SK-N-SH treated with all-trans-retinoic acid at 6 μM for 48 hours (cell line): ENCODE results near the gene LENG1.

Experiments used
- ATAC-seq: fragments of 200-7000 bp; cut with Tn5 transposase; 3 replicates; pipeline ENCODE4 v1.9.1; 2020; ENCODE audit warnings: mild to moderate bottlenecking, moderate library complexity
- CREB5 ChIP-seq: fragments of 250-450 bp; sonication (Bioruptor Pico); IDR thresholded peaks from 2 replicates; pipeline ENCODE4 v1.5.1; 2020; ENCODE audit warnings: low read depth, mild to moderate bottlenecking, moderate library complexity
- CSDC2 ChIP-seq: fragments of 250-450 bp; sonication (Bioruptor Pico); IDR thresholded peaks from 2 replicates; pipeline ENCODE4 v1.5.0; 2020; ENCODE audit warnings: mild to moderate bottlenecking, moderate library complexity
- CSRNP3 ChIP-seq: fragments of 250-450 bp; sonication (Bioruptor Pico); IDR thresholded peaks from 2 replicates; pipeline ENCODE4 v1.5.1; 2021; ENCODE audit warnings: mild to moderate bottlenecking, moderate library complexity
- ESRRG ChIP-seq: fragments of 250-450 bp; sonication (Bioruptor Pico); IDR thresholded peaks from 2 replicates; pipeline ENCODE4 v1.6.1; 2021; ENCODE audit warnings: mild to moderate bottlenecking
- GLIS3 ChIP-seq: fragments of 250-450 bp; sonication (Bioruptor Pico); IDR thresholded peaks from 2 replicates; pipeline ENCODE4 v1.5.0; 2020; ENCODE audit warnings: mild to moderate bottlenecking, moderate library complexity
- OSR1 ChIP-seq: fragments of 250-450 bp; sonication (Bioruptor Pico); IDR thresholded peaks from 2 replicates; pipeline ENCODE4 v1.8.0; 2022; ENCODE audit warnings: moderate library complexity, mild to moderate bottlenecking, inconsistent platforms
- PATZ1 ChIP-seq: fragments of 250-450 bp; sonication (Bioruptor Pico); IDR thresholded peaks from 2 replicates; pipeline ENCODE4 v1.8.0; 2020; ENCODE audit warnings: mild to moderate bottlenecking, moderate library complexity, borderline replicate concordance
- POU6F1 ChIP-seq: fragments of 250-450 bp; sonication (Bioruptor Pico); IDR thresholded peaks from 2 replicates; pipeline ENCODE4 v1.8.0; 2021; ENCODE audit warnings: low read depth, mild to moderate bottlenecking, moderate library complexity, borderline replicate concordance
- PPARA ChIP-seq: fragments of 250-450 bp; sonication (Bioruptor Pico); IDR thresholded peaks from 2 replicates; pipeline ENCODE4 v1.5.0; 2020; ENCODE audit warnings: mild to moderate bottlenecking, borderline replicate concordance
- RARB ChIP-seq: fragments of 250-450 bp; sonication (Bioruptor Pico); IDR thresholded peaks from 2 replicates; pipeline ENCODE4 v1.8.0; 2021; ENCODE audit warnings: mild to moderate bottlenecking, moderate library complexity
- SNAI2 ChIP-seq: fragments of 250-450 bp; sonication (Bioruptor Pico); IDR thresholded peaks from 2 replicates; pipeline ENCODE4 v1.5.0; 2020; ENCODE audit warnings: mild to moderate bottlenecking, moderate library complexity
- TCF4 ChIP-seq: fragments of 250-450 bp; sonication (Bioruptor Pico); IDR thresholded peaks from 2 replicates; pipeline ENCODE4 v1.8.0; 2021; ENCODE audit warnings: mild to moderate bottlenecking, moderate library complexity, borderline replicate concordance
- TOX ChIP-seq: fragments of 250-450 bp; sonication (Bioruptor Pico); IDR thresholded peaks from 2 replicates; pipeline ENCODE4 v1.8.0; 2021; ENCODE audit warnings: mild to moderate bottlenecking, moderate library complexity, borderline replicate concordance
- TSHZ2 ChIP-seq: fragments of 250-450 bp; sonication (Bioruptor Pico); IDR thresholded peaks from 2 replicates; pipeline ENCODE4 v1.5.0; 2020; ENCODE audit warnings: mild to moderate bottlenecking, moderate library complexity
- ZC3H10 ChIP-seq: fragments of 250-450 bp; sonication (Bioruptor Pico); IDR thresholded peaks from 2 replicates; pipeline ENCODE4 v1.5.1; 2021; ENCODE audit warnings: mild to moderate bottlenecking, moderate library complexity
- ZFP3 ChIP-seq: fragments of 250-450 bp; sonication (Bioruptor Pico); IDR thresholded peaks from 2 replicates; pipeline ENCODE4 v1.5.0; 2020; ENCODE audit warnings: mild to moderate bottlenecking, moderate library complexity
- ZFP30 ChIP-seq: fragments of 450-650 bp; formaldehyde crosslinking; IDR thresholded peaks from 2 replicates; pipeline ENCODE4 v1.5.0; 2022; ENCODE audit warnings: mild to moderate bottlenecking, moderate library complexity
- ZNF565 ChIP-seq: fragments of 450-650 bp; formaldehyde crosslinking; conservative IDR thresholded peaks from 2 replicates; pipeline ENCODE4 v1.5.0; 2020; ENCODE audit warnings: low read depth, mild to moderate bottlenecking, moderate library complexity
- ZNF70 ChIP-seq: fragments of 450-650 bp; formaldehyde crosslinking; IDR thresholded peaks from 2 replicates; pipeline ENCODE4 v1.5.0; 2020; ENCODE audit warnings: mild to moderate bottlenecking, moderate library complexity
- ZNF8 ChIP-seq: fragments of 450-650 bp; formaldehyde crosslinking; IDR thresholded peaks from 2 replicates; pipeline ENCODE4 v1.5.0; 2020; ENCODE audit warnings: mild to moderate bottlenecking, moderate library complexity

Gene LENG1

GRCh38 chr19:54115109-54116063, 44.1 kb downstream of the LENG1 start, which contains the start of the genes PRPF31 and TFPT:
Gene PRPF31, plus strand, starts transcription at chr19:54115754. Its CDS starts 2,525 bp downstream, at chr19:54118279.
Gene TFPT, minus strand, starts transcription at chr19:54115657. Its CDS starts 388 bp downstream, at chr19:54115269.
- TF ChIP-seq POU6F1 (peak; percentile 94; the same call in 1 of the 2 replicates), CREB5 (CRISPR knock-in tag) (no peak), SNAI2 (no peak), CSDC2 (CRISPR knock-in tag) (no peak), TCF4 (CRISPR knock-in tag) (no peak), ZFP3 (CRISPR knock-in tag) (0 out of 2 replicates have a peak, but pooled peaks have one; percentile 47), TSHZ2 (peak; percentile 81; the same call in 1 of the 2 replicates)
- ATAC-seq: peak; percentile 95

GRCh38 chr19:54114340-54115108, 45.0 kb downstream of the LENG1 start:
- ATAC-seq: peak; percentile 73
- TF ChIP-seq CSDC2 (CRISPR knock-in tag): no peak
- no peak for TF ChIP-seq TSHZ2
- no peak for TF ChIP-seq ZNF70
- no peak for TF ChIP-seq ZC3H10 (CRISPR knock-in tag)
- no peak for TF ChIP-seq ZNF8 (CRISPR knock-in tag)
- TF ChIP-seq CSRNP3 (CRISPR knock-in tag): no peak
- no peak for TF ChIP-seq SNAI2
- TF ChIP-seq TCF4 (CRISPR knock-in tag): no peak
- TF ChIP-seq TOX (CRISPR knock-in tag): no peak
- no peak for TF ChIP-seq RARB (CRISPR knock-in tag)
- no peak for TF ChIP-seq PPARA (CRISPR knock-in tag)
- no peak for TF ChIP-seq OSR1 (CRISPR knock-in tag)
- no peak for TF ChIP-seq ESRRG (CRISPR knock-in tag)
- no peak for TF ChIP-seq ZNF565 (CRISPR knock-in tag)
- TF ChIP-seq POU6F1: no peak
- no peak for TF ChIP-seq ZFP3 (CRISPR knock-in tag)
- TF ChIP-seq PATZ1: no peak
- no peak for TF ChIP-seq GLIS3 (CRISPR knock-in tag)
- no peak for TF ChIP-seq ZFP30
